RWPE2 (cell line): ENCODE data around the gene SMS.

Experiments used
- ATAC-seq: fragments of 200-7000 bp; cut with Tn5 transposase; 3 replicates; pipeline ENCODE4 v1.9.1; 2021; ENCODE audit warnings: low read depth
- DNase-seq: peaks from one replicate; pipeline ENCODE4 v3.0.0-alpha.2; 2020; ENCODE audit warnings: low spot score
- H3K27ac ChIP-seq: fragments of 450-650 bp; 2 replicates; pipeline ENCODE4 v1.5.1; 2017; ENCODE audit warnings: mild to moderate bottlenecking; ENCODE audit not compliant: poor library complexity, severe bottlenecking
- H3K27me3 ChIP-seq: fragments of 250-450 bp; sonication (Bioruptor Pico); 2 replicates; pipeline ENCODE4 v1.5.1; 2021; ENCODE audit warnings: mild to moderate bottlenecking, moderate library complexity; ENCODE audit not compliant: insufficient read depth, poor library complexity, severe bottlenecking
- H3K36me3 ChIP-seq: fragments of 250-450 bp; sonication (Bioruptor Pico); 2 replicates; pipeline ENCODE4 v1.5.1; 2020; ENCODE audit warnings: low read depth, mild to moderate bottlenecking, moderate library complexity
- H3K4me1 ChIP-seq: fragments of 250-450 bp; sonication (Bioruptor Pico); 2 replicates; pipeline ENCODE4 v1.5.1; 2021; ENCODE audit warnings: mild to moderate bottlenecking, moderate library complexity; ENCODE audit not compliant: insufficient read depth, poor library complexity, severe bottlenecking
- H3K4me3 ChIP-seq: fragments of 250-450 bp; sonication (Bioruptor Pico); 2 replicates; pipeline ENCODE4 v1.5.1; 2021; ENCODE audit warnings: mild to moderate bottlenecking, moderate library complexity; ENCODE audit not compliant: severe bottlenecking
- H3K9me3 ChIP-seq: fragments of 250-450 bp; sonication (Bioruptor Pico); 2 replicates; pipeline ENCODE4 v1.5.1; 2021; ENCODE audit warnings: mild to moderate bottlenecking, moderate library complexity; ENCODE audit not compliant: severe bottlenecking
- CTCF ChIP-seq: fragments of 450-650 bp; IDR thresholded peaks from one replicate; pipeline ENCODE4 v1.5.1; 2017; ENCODE audit warnings: mild to moderate bottlenecking, moderate library complexity; ENCODE audit not compliant: poor library complexity, severe bottlenecking

Gene SMS

GRCh38 chrX:21929209-21929608 is 11.3 kb upstream of the SMS start:
- DNase-seq (no peak), ATAC-seq (no peak)
- Histone ChIP-seq H3K27me3 (no peaks in the 10 kb centered on the region), H3K36me3 (no peaks in the 10 kb centered on the region), H3K9me3 (no peaks in the 10 kb centered on the region), H3K4me3 (no peak overlapping the region), H3K4me1 (peaks cover 34% of the 10 kb centered on the region), H3K27ac (no peak overlapping the region)
- TF ChIP-seq CTCF, result no peak

- TF ChIP-seq CTCF, result no peak
- H3K27ac ChIP-seq, result peak overlapping the region; percentile 91
- H3K9me3 ChIP-seq, result no peaks in the 10 kb centered on the region
- no peak for ATAC-seq
- peaks cover 33% of the 10 kb centered on the region for H3K4me1 ChIP-seq
- H3K27me3 ChIP-seq, result no peaks in the 10 kb centered on the region
- H3K36me3 ChIP-seq, result no peaks in the 10 kb centered on the region
- H3K4me3 ChIP-seq, result no peak overlapping the region
- DNase-seq, result no peak
These were observed 9.5 kb upstream of the SMS start for GRCh38 chrX:21930986-21931385.

- Histone ChIP-seq H3K9me3 (no peaks in the 10 kb centered on the region), H3K36me3 (no peaks in the 10 kb centered on the region), H3K4me1 (peaks cover 22% of the 10 kb centered on the region), H3K27ac (peak overlapping the region; percentile 91), H3K27me3 (no peaks in the 10 kb centered on the region), H3K4me3 (no peak overlapping the region)
- DNase-seq, result peak; percentile 57
- ATAC-seq, result peak; percentile 96
- no peak for TF ChIP-seq CTCF
These were observed 8.1 kb upstream of the SMS start for GRCh38 chrX:21932292-21933002.

- no peak for TF ChIP-seq CTCF
- DNase-seq, result no peak
- no peak for ATAC-seq
- peaks cover 19% of the 10 kb centered on the region for H3K4me1 ChIP-seq
- H3K9me3 ChIP-seq, result no peaks in the 10 kb centered on the region
- H3K4me3 ChIP-seq, result no peak overlapping the region
- no peaks in the 10 kb centered on the region for H3K36me3 ChIP-seq
- peak overlapping the region; percentile 91 for H3K27ac ChIP-seq
- H3K27me3 ChIP-seq, result no peaks in the 10 kb centered on the region
These were observed 7.4 kb upstream of the SMS start for GRCh38 chrX:21933077-21933476.

- ATAC-seq, result peak; percentile 65
- peak overlapping the region; percentile 91 for H3K27ac ChIP-seq
These were observed 6.1 kb upstream of the SMS start for GRCh38 chrX:21934414-21934813.

More at GRCh38 chrX:21934414-21934813, 6.1 kb upstream of the SMS start:
- TF ChIP-seq CTCF, result no peak
- H3K27me3 ChIP-seq, result no peaks in the 10 kb centered on the region
- no peaks in the 10 kb centered on the region for H3K36me3 ChIP-seq
- no peak overlapping the region for H3K4me3 ChIP-seq
- no peaks in the 10 kb centered on the region for H3K9me3 ChIP-seq
- peaks cover 19% of the 10 kb centered on the region for H3K4me1 ChIP-seq
- no peak for DNase-seq
